Measurements from ENCODE around the gene MEGF11.

MEGF11 gene

GRCh38 chr15:65863106-65863505, 390.4 kb downstream of the MEGF11 start:
- DNase-seq (ENCODE audit: low read depth): no peak
- TF ChIP-seq CTCF (conservative IDR thresholded peaks at IDR 0.05; ENCODE audit: low read depth, low read length): no peak
- H3K4me3 ChIP-seq (ENCODE audit: low read length): no peak overlapping the region

- peak; percentile 27 for DNase-seq (ENCODE audit: low read depth)
- TF ChIP-seq CTCF (conservative IDR thresholded peaks at IDR 0.05; ENCODE audit: low read depth, low read length): peak; percentile 69
- no peak overlapping the region for H3K4me3 ChIP-seq (ENCODE audit: low read length)
These were observed 390.9 kb downstream of the MEGF11 start for GRCh38 chr15:65862682-65863081.

GRCh38 chr15:65857718-65858402, 395.7 kb downstream of the MEGF11 start:
- H3K4me3 ChIP-seq (ENCODE audit: low read length): no peak overlapping the region
- DNase-seq (ENCODE audit: low read depth): no peak
- no peak for TF ChIP-seq CTCF (conservative IDR thresholded peaks at IDR 0.05; ENCODE audit: low read depth, low read length)

GRCh38 chr15:65856821-65857455, 396.6 kb downstream of the MEGF11 start:
- no peak for DNase-seq (ENCODE audit: low read depth)
- TF ChIP-seq CTCF (conservative IDR thresholded peaks at IDR 0.05; ENCODE audit: low read depth, low read length): peak; percentile 92
- no peak overlapping the region for H3K4me3 ChIP-seq (ENCODE audit: low read length)

GRCh38 chr15:65851981-65852380, 401.6 kb downstream of the MEGF11 start:
- DNase-seq (ENCODE audit: low read depth): no peak
- no peak for TF ChIP-seq CTCF (conservative IDR thresholded peaks at IDR 0.05; ENCODE audit: low read depth, low read length)
- H3K4me3 ChIP-seq (ENCODE audit: low read length): no peak overlapping the region

- DNase-seq (ENCODE audit: low read depth): no peak
- no peak overlapping the region for H3K4me3 ChIP-seq (ENCODE audit: low read length)
- TF ChIP-seq CTCF (conservative IDR thresholded peaks at IDR 0.05; ENCODE audit: low read depth, low read length): no peak
These were observed 405.6 kb downstream of the MEGF11 start for GRCh38 chr15:65847989-65848388.

Data from retinal pigment epithelial cell (primary cell).